Renal cortex interstitium (tissue), 11 donors: ENCODE data around the gene PRKD3. TPM values are rescaled to one million over a fixed set of nuclear protein-coding genes. Genes with fewer than 3 reads are reported as not detected.
"Not testable (repeated sequence)": the region's sequence is repeated elsewhere in the genome, so short reads cannot be mapped to it uniquely, and the experiment has no call there.

Source experiments
- DNase-seq, 11 donors: peaks; one replicate each; pipeline ENCODE4 v3.0.0-alpha.2; 2013; ENCODE audit warnings: low read depth in 9 of 11, low spot score in 4 of 11; ENCODE audit errors: extremely low read depth in 1 of 11
- polyA plus RNA-seq, 3 donors: library from polyadenylated mRNA; unstranded; fragments of 120-200 nt; gene quantifications; one replicate each; pipeline ENCODE4 v1.2.1, GENCODE V29; 2013; ENCODE audit not compliant: insufficient read length in 3 of 3

The PRKD3 gene
- polyA plus RNA-seq, 3 donors = 50.2 to 55.6 (median 55.4) TPM

DNA sequence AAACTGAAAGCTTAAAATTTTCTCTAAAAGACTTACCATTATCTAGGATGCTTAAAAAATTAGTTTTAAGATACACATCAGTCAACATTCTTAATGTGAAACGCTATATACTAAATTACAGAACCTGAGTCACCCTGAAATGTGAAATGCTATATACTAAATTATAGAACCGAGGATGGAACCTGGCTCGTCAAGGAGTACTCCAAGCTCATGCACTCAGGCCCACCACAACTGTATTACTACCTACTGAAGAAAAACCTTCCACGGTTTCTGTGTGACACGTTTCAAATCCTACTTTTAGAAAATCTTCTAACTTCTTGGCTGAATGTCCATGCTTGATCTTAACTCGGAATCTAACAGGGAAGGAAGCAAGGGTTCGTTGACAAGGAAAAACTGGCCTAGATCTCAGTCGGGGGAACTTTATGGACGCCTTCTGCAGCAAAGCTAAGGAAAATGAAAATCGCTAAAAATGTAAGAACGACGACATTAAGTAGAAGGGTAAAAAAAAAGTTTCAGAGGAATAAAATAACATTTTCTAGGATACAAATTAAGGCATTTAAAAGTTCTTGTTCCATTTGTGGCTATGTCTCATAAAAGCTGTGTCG, 1.4 kb downstream of the PRKD3 start:
- DNase-seq = no peak

DNA sequence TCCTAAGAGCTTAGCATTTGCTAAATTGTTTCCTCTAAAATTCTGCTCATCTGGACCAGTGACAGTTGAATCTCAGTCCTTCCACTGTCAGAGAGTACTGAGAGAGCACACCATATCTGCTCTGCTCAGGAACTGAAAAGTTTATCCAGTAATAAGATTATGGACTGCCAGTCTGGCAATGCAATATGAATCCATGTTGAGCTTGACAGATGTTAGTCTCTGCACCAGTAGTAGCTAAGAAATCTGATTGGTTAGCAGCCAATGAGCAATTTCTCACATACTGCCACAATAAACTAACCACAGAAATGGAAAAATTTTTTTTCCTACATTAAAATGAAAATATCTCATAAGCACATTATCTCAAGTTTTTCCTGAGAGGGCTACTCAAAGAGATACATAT, 2.3 kb downstream of the PRKD3 start:
- DNase-seq = no peak

DNA sequence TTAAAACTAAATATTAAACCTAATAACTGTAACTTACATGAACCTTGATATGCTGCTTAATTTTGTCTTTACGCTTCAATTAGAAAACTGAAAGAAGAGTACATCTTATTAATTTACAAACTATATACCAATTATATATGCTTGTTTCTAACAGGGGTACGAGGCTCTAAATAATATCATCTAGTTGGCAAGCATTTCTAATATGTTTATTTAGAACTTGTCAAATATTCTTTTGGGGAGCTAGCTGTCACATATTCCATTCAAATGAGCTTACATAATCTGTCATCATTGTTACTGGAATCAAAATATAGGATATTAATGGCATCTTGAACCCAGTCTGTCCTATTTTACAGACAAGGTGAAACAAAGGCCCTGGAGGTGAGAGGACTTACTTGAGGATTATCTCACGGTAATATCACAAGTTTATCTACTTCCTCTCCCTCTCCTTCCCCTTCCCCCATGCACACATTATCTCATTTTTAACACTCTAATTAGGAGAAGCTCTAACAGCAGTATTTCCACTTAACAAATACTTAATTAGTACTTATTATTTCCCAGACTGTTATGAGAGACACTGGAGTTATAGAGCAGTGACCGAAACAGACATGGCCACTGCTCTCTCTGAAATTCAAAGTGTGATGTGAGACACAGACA, 3.5 kb downstream of the PRKD3 start:
- DNase-seq = no peak

DNA sequence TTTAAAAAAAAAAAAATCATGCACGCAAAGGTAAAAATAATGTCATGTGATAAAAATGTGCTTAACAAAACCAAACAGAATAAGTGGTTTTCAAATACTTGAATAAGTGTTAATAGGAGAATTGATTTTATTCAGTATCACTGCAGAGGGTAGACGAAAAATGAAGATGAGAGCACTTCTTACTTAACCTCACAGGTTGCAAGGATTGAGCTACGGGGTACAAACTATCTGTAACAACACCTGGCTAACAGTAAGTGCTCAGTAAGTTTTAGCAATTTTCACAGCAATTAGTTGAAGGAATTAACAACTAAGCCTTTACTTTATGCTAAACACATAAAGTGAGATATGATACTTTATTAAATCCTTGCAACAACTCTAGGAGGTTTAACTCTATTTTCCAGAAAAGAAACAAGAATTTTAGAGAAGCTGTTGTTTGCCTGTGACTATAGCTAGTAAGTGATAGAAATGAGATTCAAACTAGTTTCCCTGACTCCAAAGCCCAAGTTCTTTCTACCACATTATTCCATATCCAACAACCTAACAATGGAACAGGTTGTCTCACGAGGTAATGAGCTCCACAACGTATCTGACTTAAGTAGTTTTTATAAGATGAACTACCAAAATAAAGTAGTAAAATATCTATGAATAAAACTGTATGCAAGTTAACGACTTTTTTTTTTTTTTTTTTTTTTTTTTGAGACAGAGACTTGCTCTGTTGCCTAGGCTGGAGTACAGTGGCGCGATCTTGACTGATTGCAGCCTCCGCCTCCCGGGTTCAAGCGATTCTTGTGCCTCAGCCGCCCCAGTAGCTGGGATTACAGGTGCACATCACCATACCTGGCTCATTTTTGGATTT, 4.7 kb downstream of the PRKD3 start:
- no peak for DNase-seq

DNA sequence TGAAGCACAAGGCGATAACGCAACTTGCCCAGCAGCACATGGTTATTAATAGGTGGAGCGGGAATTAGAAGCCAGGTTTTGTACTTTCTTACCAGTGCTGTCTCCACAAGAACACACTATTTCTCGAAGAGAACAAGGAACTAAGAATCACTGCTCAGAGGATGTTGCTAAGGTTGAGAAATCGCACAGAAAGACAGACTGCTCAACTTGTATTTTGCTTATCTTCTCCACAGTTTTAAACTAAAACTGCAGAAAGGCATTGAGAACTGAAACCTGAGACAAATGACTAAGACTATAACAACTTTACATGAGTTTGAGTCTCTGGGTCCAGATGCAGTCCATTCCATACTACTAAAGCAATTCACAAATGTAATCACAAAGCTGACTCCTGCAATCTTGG, 6.2 kb downstream of the PRKD3 start:
- no peak for DNase-seq

DNA sequence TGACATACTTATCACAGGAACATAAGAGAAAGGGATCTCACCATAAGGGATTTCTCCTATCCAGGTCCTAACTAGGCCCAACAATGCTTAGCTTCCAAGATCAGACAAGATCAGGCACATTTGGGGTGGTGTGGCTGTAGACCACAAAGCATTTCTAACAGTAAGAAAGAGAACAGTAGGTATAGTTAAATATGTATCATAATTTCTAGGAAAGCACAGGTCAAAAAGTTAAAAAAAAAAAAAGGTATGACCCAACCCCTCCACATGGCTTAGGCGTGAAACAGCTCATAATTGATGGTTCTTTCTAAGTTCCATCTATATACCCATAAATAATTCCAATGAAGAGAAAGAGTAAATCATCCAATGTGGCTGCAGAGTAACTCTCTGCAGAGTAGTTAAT, 6.9 kb downstream of the PRKD3 start:
- no peak for DNase-seq

DNA sequence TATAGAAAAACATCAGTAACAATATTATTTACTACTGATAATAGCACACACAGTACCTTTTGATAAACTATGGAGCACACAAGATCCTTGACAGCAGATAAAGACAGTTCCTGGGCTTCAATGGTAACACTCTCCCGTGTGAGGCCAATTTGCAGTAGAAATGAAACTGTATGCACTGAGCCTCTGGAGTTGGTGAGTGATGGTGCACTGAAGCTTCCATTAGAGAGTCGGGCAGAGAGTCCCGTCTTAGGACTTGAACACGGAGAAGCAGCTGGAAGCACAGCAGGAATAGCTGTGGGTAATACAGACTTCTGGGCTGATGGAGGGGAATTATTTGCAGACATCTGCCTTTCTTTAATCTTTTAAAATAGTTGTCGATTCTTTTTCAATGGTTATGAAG, 8.5 kb downstream of the PRKD3 start:
- DNase-seq = no peak

DNA sequence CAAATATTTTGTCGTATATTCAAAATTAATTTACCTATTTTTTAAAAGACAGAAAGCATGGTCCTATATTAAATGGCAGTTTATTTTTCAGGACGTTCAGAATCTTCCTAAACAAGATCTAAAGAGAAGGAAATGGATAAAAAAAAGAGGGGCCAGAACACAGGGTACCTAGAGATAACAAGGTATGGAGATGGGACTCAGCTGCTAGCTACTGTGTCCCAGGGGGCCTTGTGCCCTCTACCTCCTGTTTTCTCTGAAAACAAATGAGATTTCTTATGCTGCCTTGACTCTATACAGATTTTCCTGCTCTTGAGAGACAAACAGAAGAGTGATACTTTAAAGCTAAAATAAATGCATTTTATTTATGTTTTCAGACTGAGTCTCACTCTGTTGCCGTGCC, 9.3 kb downstream of the PRKD3 start:
- no peak for DNase-seq

DNA sequence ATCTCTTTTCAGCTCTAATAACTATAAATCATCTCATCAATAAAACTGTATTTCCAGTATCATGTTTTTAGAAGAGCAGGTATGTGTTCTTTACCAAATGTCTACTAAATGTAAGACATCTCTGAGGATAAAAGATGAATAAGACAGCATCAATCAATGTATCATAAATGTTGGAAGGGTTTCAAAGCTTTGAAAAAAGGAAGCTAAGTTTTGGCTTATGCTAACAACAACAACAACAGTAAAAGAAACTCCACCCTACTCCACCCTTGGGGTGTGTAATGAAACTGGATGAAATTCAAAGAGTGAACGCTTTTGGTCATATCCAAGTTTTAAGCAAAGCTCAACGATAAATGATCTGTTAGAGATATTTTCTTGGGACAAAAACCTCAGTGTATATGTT, 17.1 kb downstream of the PRKD3 start:
- DNase-seq = no peak

DNA sequence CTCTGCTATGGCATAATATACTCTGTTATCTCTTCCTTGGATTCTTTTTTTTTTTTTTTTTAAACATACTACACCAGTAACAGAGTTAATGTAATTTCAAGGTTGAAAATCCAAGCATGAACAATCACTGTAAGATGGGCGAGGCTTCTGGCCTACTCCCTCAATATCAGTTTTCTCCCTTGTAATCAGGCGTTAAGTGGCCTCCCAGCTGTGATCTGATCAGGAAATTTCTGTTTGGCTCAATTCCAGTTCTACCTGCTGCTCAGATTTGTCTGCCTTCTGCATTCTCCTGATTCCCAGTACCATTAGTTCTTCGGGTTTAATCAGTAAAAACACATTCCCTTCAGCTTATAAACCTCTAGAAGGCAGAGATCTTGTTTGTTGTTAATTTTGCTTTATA, 18.6 kb downstream of the PRKD3 start:
- DNase-seq = no peak

DNA sequence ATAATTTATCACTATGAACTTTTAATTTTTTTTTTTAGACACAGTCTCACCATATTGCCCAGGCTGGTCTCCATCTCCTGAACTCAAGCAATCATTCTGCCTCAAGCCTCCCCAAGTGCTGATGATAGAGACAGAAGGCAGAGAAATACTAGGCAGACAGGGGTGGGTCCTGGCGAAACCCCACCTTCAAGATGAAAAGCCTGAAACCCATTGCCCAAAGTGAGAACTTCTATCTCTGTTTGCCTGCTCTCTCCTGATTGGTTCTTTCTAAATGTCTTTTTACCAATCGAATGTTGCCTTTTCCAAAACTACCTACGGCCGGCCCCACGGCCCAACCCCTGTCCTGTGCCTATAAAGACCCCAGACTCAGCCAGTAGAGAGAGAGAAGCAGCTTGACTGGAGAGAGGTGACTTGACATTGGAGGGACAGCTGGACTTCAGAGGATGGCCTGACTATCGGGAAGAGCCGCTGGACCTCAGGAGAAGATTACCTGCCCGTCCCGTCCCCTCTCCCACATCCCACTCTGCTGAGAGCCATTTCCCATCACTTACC, 21.9 kb downstream of the PRKD3 start:
- no peak for DNase-seq

DNA sequence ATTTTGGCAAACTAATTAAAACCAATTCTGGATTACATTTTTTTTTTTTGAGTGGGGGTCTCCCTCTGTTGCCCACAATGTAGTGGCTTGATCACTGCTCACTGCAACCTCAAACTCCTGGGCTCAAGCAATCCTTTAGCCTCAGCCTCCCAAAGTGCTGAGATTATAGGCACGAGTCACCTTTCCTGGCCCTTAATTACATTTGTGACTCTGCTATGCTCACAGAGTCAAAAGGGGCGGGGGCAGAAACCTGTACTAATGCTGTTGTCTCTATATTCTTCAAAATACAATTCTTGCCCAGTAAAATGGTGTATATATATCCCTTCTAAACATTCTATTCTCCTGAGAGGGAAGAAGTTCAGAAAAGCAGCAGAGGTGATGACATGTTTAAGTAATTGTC, 23.2 kb downstream of the PRKD3 start:
- no peak for DNase-seq

DNA sequence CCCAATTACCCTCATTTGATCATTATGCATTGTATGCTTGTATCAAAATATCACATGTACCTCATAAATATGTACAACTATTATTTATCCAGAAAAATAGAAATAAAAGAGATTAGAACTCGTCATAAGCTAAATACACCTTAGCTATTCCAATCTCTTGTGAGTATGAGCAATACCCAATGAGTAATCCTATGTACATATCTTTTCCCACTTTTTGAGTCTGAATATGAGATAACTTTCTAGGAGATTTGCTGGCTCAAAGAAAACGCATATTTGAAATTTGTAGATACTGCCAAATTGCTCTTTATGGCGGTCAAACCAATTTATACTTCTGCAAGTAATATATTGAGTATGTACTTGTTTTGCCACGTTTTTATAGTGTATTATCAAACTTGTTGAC, 24.1 kb downstream of the PRKD3 start:
- no peak for DNase-seq

DNA sequence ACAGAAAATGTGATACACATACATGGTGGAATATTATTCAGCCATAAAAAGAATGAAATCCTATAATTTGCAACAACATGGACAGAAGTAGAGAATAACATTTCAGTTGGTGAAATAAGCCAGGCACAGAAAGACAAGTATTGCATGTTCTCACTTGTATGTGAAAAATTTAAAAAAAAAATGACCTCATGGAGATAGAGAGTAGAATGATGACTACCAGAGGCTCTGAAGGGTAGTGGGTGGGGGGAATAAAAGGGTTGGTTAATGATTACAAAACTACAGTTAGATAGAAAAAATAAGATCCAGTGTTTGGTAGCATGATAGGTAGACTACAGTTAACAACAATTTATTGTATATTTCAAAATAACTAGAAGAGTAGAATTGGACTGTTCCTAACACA, 24.5 kb downstream of the PRKD3 start:
- DNase-seq = no peak

DNA sequence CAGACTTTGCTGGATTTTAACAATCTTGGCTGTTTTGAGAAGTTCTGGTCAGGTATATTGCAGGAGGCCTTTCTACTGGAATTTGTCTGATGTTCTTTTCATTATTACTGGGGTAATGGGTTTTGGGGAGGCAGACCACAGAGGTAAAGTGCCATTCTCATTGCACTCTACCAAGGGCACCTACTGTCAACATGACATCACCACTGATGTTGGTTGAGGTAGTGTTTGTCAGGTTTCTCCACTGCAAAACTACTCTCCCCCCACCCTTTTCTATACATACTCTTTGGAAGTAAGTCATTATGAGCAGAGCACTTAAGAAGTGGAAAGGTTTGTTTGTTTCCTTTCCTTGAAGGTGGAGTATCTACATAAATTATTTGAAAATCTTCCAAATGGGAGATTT, 27.0 kb downstream of the PRKD3 start:
- DNase-seq = no peak

DNA sequence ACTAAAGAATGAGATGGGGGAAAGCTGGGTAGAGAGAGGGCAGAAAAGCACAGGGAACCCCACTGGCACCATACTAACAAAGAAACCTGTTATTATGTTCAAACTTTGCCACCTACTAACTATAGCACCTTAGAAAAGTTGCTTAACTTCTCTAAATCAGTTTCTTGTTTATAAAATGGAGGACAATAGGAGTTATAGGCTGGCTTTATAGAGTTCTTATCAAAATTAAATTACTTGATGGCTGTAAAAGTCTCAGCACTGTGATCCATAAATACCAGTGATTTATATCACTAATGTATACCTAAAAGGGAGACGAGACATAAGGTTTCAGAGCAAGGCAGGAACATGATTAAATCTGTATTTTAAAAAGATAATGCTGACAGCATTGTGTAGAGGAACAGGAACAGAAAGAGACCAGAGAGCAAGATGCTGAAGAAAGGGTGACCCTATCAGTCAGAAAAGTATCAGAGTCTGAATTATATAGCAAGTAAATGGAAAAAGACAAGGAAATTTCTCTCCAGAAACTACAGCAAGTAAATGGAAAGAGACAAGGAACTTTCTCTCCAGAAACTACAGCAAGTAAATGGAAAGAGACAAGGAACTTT, 29.1 kb downstream of the PRKD3 start:
- no peak for DNase-seq

DNA sequence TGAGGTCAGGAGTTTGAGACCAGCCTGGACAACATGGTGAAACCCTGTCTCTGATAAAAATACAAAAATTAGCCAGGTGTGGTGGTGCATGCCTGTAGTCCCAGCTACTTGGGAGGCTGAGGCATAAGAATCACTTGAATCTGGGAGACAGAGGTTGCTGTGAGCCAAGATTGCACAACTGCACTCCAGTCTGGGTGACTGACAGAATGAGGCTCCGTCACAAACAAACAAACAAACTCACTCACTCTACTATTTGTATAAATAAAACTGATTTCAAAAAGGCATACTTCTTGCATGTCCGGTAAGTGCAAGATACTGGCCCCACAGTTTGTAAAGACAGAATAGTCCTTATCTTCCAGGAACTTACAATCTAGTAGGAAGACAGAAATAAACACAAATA, 29.8 kb downstream of the PRKD3 start:
- DNase-seq = not testable (repeated sequence)

DNA sequence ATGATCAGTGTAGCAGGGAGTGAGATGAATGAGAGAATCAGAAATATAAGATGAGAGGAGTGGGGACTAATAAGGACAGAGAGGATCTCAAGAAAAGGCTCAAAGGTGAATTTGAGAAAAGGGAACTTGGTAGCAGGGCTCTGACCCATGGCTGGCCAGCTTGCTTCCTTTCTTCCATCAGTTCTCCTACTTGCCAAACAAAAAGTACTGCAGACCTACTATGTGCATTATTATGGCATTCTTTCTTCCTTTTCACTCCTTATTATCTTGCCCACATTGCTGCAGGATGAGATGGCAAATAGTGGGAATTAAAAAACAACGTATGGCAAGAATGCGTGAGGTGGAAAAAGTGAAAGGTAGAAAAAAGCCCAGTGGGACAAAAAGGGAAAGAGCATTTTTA, 33.0 kb downstream of the PRKD3 start:
- DNase-seq = no peak

DNA sequence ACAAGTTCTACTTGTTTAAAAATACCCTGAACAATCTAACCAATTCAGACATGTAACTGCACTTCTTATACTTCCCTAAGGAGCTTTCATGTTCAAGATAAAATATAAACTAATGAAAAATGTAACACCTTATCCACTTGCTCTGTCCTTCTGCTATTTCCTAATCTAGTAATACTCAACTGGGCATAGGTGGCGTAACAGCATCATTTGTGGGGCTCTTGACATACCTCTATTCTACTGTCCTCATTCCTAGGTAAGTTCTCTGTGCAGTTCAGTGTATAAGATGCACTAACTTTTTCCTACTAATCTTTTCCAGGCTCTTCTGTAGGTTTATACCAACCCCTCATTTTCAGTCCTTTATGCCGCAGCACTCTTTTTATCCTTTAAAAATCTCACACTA, 36.7 kb downstream of the PRKD3 start:
- no peak for DNase-seq

DNA sequence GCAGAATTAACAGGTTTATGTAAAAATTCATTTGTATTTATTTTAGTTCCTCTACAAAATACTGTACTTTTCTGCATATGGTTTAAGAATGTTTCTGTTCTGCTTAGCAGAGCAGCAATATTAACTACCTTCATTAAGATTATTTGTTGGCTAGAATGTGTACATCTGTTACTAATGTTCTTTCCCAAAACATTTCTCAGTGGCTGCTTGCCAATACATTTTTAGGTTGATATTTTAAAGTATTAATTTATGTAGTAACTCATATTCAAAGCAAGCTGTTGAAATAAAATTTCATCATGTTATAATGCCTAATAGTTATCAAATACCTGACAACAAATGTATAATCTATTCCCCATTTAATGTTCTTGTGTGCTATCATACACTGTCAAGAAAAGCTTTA, 40.3 kb downstream of the PRKD3 start:
- DNase-seq = no peak
